ENCODE measurements around the gene DYRK2.

The DYRK2 gene

DNA sequence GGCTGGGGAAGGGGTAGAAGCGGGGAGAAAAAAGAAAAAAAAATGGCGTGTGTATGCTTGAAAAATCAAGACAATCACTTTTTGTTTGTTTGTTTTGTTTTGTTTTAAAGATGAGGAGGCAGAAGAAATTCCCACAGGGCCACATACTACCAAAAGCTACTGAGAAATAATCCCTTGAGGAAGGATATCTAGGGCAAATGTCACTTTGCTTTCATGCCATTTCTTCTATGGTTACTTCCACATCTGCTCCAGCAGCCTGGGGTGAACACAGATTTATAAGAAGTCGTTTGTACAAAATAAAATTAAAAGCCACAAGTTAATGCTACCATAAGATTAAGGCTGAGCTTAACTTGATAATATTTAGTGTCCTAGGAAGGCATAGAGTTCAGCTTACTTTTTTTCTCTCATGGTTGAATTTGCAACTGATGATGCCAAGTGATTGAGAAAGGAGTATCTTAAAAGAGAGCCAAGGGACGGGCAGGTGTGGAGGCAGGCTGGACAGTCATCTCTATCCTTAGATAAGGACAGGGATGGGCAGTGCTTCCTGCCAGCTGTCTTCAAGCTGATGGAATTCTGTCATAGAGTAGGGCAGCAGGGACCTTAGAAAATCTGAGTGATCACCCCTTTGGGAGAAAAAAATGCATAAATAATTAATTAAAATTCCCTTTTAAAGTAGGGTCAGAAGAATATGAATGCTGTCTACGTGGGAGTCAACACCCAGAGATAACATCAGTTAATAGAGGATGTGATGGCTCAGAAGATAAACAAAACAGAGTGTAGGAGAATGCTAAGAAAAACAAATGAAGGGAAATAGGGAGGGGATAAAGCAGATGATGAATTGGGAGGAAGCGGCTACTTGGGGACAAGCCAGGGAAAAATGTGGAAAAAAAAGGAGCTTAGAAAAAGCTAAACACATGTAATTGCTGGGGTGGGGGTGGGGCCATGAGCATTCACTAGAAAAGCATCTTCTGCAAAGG lies 57.1 kb downstream of the DYRK2 start:
- DNase-seq (ENCODE audit: low read depth): peak; percentile 71

DNA sequence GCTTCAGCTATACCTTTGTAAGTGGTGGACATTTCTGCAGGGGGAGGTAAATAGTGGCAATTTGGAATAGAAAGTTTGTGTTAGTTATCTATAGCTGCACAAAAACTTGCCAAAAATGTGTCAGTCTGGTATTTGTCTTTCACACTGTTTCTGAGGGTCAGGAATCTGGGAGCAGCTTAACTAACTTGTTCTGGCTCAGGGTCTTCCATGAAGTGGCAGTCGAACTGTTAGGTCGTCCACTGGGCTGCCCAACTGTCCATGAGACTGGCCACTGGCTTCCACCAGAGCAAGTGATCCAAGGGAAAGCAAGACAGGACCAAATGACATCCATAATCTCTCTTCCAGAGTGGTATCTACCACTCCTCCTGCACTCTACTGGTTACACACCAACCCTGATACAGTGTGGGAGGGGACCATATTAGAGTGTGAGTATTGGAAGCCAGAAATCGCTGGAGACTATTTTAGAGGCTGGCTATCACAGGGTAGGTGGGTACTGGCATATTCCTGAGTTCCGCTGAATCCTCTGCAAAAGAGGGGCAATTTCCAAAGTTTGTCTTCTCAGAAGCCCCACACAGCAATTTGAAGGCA lies 60.9 kb downstream of the DYRK2 start:
- no peak for DNase-seq (ENCODE audit: low read depth)

- DNase-seq (ENCODE audit: low read depth): peak; percentile 30
Measured at GRCh38 chr12:67710582-67710981, 62.0 kb downstream of the DYRK2 start.

GRCh38 chr12:67712011-67712410 lies 63.5 kb downstream of the DYRK2 start:
- DNase-seq (ENCODE audit: low read depth): no peak

DNA sequence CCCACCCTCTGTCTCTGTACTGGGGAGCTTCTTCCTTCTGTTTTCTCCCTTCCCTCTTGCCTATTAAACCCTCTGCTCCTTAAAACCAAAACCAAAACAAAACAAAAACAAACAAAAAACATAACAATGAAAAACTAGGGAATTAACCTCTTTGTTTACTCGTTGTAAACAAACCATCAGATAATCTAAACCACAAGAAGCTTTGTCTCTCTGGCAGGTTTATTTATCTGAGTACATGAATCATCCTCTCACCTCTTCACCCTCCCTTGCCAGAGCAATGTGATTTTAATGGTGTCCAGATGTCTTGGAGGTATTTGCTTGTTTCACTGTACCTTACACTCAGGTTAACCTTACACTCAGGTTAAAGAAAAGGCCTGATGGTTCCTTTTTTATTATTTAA lies 66.1 kb downstream of the DYRK2 start:
- peak; percentile 42 for DNase-seq (ENCODE audit: low read depth)

Measured in iris pigment epithelial cell (primary cell).